Choroid plexus epithelial cell (primary cell): Measurements from ENCODE around the gene RGS5.

Experiments used
- DNase-seq: peaks from one replicate; pipeline ENCODE4 v3.0.0-alpha.2; 2010; ENCODE audit warnings: low read depth
- H3K4me3 ChIP-seq: 2 replicates; pipeline ENCODE4 v1.5.1; 2011; ENCODE audit warnings: low read depth, mild to moderate bottlenecking, control low read depth, low read length, moderate library complexity
- TF ChIP-seq, protein P1 (sequence below): conservative IDR thresholded peaks from 2 replicates; pipeline ENCODE4 v1.5.1; 2011; ENCODE audit warnings: low read depth, mild to moderate bottlenecking, control low read depth, inconsistent platforms, low read length, moderate library complexity

RGS5 gene

DNA sequence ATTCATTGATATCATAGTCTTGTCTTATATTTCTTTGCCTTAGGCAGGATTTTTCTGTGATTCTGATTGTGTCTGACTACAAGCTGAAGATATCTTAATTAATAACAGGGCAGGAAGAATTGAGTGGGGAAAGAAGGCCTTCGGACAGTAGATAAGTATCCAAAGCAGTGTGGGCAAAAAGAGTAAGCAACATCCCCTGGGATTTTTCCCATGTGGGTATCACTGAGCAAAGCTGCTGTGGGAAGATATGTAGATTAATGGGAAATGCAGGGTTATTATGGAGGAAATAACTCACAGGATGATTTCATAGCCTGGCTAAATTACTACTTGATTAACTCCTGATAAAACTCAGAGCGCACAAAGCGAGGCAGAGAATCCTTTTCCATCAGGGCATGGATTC is 55.7 kb downstream of the RGS5 start:
- DNase-seq, result no peak
- no peak overlapping the region for H3K4me3 ChIP-seq
- TF ChIP-seq, protein P1, sequence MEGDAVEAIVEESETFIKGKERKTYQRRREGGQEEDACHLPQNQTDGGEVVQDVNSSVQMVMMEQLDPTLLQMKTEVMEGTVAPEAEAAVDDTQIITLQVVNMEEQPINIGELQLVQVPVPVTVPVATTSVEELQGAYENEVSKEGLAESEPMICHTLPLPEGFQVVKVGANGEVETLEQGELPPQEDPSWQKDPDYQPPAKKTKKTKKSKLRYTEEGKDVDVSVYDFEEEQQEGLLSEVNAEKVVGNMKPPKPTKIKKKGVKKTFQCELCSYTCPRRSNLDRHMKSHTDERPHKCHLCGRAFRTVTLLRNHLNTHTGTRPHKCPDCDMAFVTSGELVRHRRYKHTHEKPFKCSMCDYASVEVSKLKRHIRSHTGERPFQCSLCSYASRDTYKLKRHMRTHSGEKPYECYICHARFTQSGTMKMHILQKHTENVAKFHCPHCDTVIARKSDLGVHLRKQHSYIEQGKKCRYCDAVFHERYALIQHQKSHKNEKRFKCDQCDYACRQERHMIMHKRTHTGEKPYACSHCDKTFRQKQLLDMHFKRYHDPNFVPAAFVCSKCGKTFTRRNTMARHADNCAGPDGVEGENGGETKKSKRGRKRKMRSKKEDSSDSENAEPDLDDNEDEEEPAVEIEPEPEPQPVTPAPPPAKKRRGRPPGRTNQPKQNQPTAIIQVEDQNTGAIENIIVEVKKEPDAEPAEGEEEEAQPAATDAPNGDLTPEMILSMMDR, result no peak

DNA sequence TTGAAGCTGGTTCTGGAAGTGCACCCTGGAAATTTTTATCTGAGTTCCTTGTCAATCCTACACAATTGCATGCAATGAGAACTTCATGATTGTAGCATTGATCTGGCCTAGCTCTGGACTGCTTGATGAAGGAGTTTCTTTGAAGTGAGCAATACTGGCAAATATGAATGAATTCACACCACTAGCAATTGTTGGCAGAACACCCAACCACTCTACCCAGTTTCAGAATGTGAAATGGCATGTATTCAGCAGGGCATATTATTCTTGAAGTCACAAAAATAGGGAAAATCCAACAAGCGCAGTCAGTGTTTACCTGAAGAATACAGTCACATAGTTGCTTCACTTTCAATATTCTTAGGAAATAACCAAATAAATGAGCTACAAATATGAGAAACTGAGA is 57.3 kb downstream of the RGS5 start:
- TF ChIP-seq, protein P1, result no peak
- no peak overlapping the region for H3K4me3 ChIP-seq
- no peak for DNase-seq

DNA sequence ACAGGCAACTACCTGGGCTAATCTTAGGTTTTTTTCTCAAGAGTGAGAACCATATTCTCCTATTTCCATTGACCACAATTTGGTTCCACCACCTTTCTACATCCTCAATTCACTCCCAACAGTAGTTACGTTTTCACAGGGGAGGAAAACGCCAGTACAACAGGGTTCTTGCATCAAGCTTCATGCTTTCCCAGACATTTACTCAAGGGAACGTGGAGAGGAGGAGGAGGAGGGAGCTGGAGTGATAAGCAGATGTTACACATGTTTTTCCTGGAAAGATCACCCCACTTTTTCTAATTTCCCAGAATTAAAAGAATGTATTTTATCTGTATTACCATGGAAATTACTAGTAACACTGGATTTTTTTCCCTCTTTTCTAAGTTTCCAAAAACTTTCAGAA is 58.3 kb downstream of the RGS5 start:
- DNase-seq, result no peak
- TF ChIP-seq, protein P1, result no peak
- no peak overlapping the region for H3K4me3 ChIP-seq

DNA sequence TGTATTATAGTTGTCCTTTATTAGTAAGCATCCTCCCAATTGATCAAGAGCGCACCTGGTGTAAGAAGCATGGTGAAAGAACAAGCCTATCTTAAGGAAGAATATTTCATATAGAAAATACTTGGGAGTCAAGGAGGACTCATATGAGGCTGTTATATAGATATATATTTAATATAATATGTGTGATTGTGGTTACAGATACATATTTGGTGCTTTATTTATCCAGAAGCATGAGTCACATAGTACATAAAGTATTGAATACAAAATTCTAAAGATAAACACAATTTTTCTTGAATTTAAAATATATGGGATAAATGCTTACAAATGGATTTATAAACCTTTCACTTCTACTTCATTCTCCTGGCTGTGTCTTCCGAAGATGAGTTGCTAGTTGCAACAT is 60.6 kb downstream of the RGS5 start:
- TF ChIP-seq, protein P1, result no peak

DNA sequence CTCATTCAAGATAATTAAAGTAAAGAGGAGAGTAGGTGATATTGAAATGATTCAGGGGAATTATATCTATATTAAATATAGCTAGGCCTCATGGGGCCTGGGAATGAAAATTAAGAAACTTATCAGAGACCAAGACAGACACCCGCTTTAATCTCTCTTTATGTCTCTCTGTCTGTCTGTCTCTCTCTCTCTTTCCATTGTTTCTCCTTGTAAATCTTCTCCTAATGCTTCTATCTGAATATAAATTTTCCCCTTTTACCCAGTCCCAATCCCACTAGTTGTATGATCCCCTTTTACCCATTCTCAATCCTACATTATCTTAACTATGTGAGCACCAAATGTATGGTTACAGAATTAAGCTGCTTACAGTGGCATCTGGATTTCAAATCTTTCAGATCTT is 61.2 kb downstream of the RGS5 start:
- H3K4me3 ChIP-seq, result no peak overlapping the region
- DNase-seq, result no peak
- TF ChIP-seq, protein P1, result no peak

More for the DNA sequence above, 60.6 kb downstream of the RGS5 start:
- DNase-seq, result no peak
- no peak overlapping the region for H3K4me3 ChIP-seq

DNA sequence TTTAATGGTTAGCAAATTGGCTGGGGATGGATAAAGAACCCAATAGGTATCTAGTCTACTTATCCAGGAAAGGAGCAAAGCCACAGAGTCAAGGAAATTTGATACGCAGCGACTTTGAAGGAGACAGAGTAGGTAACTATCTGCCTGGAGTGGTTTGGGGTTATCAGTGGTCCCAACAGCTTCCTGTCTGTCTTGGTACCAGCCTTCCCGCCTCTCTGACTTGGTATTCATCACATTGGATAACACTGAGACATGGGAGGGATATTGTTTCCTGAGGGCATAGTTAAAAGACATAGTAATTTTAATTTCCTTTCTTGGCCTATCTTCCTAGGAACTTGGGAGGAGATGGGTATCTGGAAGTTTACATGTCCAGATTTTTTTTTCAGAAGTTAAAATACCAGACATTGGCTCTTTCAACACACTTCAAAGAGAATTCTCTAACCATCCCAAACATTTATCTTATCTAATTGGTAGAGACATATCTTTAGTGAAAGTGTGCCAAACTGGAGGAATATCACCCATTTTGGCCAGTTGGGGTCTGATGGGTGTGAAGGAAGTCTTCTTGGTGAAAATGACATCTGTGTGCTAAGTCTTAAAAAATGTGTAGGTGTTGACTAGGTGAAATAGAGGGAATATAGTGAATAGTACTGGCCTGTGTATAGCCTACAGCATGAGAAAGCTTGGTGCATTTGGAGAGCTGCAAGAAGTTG is 65.0 kb downstream of the RGS5 start:
- DNase-seq, result no peak
- no peak overlapping the region for H3K4me3 ChIP-seq

More for the DNA sequence above, 65.0 kb downstream of the RGS5 start:
- TF ChIP-seq, protein P1, result no peak
